GM19023 (cell line): ENCODE measurements around the gene PPP1R1C.
A peak's percentile ranks its signal among the peaks of the same experiment; 100 is the strongest.

Experiments
- ATAC-seq: cut with Tn5 transposase; IDR thresholded peaks from one replicate; pipeline ENCODE4 v1.9.1; 2021; ENCODE audit warnings: mild to moderate bottlenecking, moderate library complexity; ENCODE audit not compliant: unreplicated experiment

Gene PPP1R1C

DNA sequence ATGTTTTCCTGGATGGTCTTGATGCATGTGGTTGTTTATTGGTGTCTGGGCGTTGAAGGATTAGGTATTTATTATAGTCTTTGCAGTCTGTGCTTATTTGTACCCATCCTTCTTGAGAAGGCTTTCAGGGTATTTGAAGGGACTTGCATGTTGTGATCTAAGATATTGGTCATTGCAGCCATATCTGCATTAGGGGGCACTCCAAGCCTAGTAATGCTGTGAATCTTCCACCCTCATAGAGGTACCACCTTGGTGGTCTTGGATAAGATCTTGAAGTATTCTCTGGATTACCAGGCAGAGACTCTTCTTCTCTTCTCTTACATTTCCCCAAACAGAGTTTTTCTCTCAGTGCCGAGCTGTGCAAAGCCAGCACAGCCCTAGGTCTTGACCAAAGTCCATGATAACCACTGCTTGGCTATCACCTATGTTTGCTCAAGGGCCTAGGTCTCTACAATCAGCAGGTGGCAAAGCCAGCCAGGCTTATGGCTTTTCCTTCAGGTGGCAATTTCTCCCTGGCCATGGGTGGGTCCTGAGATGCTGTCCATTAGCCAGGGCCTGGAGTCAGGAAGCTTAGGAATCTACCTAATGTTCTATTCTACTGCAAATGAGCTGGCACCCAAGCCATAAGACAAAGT is 15.4 kb upstream of the PPP1R1C start:
- no peak for ATAC-seq

DNA sequence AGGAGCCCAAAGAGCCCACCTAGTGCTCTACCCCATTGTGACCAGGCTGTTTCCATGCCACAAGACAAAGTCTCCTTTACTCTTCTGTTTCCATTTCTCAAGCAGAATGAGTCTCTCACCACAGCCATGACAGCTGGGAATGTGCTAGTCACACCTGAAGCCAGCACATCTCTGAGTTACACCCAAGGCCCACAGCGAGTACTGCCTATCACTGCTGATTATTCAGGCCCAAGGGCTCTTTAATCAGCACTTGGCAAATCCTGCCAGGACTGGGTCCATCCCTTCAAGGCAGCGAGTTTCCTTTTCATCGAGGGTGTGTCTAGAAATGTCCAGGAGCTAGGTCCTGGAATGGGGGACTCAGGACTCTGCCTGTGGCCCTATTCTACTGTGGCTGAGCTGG is 14.6 kb upstream of the PPP1R1C start:
- no peak for ATAC-seq

DNA sequence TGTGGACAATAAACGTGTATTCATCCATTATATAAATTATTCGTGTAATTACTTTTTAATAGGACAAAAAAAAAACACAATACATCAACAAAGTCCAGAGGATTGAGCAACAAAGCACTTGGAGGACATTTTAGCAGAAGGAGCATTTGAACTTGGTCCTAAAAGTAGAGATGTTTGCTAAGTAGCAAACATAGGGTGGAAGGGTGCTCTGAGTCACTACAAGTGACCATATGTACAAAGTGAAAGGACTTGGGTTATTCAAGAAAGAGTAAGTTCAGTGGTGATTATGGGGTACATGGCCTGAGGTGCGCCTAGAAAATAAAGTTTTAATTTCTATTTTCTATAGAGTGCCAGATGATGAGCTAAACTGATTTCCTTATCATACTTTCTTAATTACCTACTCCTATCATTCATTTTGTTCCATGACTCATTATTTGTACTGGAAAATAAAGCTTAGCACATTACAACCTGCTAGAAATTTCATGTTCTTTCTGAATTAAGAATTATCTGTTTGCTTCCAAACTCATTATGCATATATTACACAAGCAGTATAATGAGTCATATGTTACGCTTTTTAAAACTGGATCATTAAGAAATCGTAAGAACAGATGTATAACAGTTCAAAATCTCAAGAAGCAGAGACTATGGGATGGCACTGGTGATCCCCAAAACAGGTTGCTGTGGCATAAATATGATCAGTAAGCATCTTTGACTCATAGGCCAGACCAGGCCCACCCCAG is 13.1 kb upstream of the PPP1R1C start:
- no peak for ATAC-seq

DNA sequence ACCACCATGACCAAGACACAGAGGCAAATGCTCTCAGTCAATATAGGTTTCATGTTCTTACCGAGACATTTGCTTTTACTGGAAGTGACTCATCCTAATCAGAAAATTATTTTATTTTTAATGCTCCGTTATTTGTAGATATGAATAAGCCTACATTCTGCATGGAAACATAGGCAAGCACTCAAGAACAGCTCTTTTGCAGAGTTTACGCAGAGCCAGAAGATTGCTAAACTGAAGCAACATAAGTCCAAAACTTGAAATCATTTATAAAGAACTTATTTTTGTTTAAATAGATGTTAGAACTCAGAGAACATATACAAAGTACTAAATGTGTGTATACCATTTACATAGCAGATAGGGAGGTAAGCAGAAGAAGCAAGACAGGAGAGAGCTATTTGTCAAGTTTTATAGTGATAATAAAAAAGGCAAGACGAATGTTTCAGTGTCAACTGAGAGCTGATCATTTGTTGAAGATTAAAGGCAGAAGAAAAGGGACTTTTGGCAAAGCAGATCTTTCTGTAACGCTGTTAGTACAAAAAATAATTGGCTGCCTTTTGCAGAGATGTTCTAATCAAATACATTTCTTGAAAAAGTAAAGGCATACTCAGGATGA is 12.4 kb upstream of the PPP1R1C start:
- no peak for ATAC-seq

DNA sequence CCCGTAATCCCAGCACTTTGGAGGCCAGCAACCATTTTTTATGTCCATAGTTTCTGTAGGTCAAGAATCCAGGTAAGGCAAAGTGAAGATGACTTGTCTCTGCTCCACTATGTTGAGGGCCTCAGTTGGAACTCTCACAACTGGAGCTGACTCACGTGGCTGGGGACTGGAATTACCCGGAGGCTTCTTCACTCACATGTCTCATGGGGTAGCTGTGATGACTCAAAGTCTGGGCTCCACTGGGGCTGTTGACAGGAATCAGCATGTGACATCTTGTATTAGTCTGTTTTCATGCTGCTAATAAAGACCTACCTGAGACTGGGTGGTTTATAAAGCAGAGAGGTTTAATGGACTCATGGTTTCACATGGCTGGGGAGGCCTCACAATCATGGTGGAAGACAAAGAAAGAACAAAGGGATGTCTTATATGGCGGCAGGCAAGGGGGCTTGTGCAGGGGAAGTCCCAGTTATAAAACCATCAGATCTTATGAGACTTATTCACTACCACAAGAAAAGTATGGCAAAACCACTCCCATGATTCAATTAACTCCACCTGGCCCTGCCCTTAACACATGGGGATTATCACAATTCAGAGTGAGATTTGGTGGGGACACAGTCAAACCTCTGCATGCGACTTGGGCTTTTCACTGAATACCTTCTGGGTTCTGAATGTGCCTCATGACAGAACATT is 7.8 kb upstream of the PPP1R1C start:
- ATAC-seq: no peak

DNA sequence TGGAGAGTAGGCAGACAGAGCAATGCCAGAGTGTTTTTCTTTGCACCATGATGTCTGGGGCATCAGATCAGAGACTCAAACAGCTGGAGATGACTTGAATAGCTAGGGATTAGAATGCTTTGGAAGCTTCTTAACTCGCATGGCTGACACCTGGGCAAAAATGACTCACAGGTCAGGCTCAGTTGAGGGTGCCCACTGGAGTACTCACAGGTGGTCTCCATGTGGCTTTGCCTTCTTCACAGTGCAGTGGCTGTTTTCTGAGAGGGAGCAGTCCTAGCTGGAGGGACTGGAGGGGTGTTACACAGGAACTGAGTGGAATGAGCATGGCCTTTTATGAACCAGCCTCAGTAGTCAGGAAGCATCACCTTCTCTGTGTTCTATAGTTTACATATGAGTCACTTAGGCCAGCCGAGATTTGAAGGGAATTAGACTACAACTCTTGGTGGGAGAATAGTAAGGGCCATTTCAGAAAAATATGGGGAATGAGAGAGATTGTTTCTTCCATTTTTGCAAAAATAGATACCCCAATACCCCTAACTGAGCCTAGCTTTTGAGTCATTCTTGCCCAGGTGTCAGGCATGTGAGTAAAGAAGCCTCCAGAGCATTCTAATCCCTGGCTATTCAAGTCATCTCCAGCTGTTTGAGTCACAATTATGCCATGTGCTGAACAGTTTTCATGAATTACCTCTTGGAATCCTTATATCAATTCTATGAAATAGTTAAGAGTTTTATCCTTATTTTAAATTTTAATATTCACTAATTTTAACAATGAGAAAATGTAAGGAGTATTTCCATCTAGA is 7.1 kb upstream of the PPP1R1C start:
- no peak for ATAC-seq

DNA sequence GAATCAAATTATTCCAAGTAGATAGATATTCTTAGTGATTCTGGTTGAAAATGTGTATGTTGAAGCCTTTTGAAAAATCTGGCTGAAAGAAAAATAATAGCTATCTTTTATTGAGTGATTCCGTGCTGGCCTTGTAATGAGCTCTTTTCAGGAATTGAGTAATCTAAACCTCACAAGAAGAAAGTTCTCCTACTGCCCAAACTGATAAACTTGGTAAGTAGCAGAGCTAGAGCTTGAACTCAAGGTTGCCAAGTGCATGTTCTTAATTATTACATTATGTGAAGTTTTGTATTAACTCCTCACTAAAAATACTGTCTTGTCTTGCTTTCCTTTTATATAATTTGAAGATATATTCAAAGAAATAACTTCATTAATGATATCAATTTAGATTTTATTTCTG is 1.6 kb upstream of the PPP1R1C start:
- no peak for ATAC-seq

DNA sequence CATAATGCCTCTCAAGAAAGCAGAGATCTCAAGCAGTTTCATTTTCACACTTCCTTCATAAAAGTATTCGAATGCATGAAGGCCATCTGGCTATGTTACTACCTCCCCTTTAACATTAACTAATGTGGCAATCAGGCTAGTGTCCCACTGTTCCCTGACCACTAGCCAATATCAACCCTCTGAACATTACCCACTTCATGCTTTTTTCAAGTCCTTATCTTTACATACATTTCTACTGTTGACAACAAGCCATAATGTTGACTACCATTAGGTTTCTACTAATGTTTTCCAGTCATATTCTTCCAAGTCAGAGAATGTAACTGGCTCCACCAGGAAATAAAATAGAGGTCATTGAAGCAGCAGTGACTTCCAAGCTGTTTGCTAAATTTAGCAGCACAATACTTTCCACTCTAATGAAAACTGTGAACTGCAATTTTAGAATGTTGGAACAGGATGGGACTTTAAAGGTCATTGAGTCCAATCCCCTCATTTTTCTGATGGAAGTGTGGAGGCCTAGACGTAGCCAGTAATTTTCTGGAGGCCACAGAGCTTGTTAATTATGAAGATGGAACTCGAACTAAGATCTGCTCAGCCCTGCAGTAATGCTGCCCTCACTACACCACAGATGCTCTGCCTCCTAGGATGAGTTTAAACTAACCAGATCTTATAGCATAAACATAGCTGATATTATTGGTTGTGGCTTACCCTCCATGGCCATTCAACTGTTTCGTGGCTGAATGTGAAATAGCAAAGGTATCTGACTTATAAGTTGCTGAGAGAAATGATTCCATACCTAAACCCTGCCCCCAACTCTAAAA is 630 bp upstream of the PPP1R1C start:
- ATAC-seq: no peak

DNA sequence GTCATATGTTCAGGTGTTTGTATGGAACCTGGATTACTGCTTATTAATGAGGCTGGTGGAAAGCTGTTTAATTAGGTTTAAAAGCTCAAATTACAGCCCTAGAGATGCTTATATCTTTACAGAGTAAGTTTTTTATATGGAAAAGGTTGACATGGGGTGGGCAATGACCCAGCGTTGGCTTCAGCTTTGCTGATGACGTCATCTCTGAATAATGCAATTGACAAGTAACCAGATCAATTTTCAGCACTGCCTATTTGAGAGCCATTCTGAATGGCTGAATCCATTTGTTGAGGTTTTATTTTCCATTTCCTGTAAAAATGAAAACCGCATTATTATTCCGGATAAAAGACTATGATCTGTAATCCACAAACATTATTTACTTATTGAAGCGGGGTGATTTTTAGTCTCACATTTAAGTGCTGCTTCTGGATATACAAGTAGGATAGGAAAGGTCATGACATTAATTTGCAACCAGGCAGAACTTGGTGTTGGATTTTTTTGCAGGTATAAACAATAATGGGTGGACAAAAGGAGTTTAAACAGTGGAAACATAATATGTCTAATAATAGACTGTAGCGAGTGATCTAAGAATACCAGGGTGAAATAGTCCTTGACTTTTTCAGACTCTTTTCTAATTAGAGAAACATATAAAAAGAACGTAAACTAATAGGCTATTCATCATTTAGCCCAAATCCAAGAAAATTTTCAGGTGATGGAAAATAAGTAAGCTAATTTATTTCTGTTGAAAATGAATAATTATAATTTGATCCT is 2.7 kb downstream of the PPP1R1C start:
- ATAC-seq: no peak

DNA sequence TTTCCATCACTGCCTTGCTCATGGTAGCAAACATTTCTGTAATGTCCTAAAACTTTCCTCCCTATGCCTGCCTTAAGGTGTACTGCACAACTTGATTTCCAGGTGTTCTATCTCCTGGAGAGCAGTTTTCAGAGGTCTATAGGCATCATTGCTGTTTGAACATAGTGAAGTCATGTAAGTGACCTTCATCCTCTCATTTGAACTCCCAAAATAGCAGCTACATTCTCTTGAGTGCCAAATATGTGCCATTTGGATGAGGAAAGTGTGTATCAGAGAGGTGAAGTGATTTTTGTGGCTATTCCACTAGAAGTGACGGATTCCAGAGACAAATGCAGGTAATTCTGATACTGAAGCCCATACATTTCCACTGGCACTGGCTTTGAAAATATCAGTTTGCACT is 3.4 kb downstream of the PPP1R1C start:
- ATAC-seq: no peak

DNA sequence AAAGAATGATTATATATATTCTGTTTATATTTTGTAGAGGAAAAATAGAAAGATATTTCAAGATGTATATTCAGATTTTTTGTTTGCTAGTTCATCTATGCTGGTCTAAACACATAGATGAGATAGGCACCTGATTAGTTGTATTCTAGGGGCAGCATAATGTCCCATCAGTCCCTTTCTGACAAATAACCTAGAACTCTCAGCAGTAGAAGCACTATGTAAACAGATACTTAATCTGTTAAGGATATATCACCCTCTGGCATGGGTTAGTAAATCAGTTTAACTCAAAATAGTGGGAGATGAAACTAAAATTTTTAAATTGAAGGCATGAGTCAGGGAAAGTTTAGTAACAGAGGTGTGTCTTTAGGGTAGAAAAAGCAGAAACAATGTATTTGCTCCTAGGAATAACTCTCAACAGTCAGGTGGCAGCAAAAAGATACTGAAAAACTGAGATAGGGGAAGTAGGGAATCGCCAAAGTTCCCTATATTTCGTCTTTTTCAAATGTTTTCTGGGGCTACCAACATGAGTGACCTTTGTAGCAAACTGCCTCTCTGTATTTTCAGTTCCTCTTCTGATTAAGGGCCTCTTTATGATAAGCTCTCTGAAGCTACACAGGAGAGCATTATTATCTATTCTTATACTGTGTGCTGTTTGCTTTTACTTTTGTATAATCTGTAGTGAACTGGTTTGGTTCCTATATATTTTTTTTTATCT is 5.7 kb downstream of the PPP1R1C start:
- ATAC-seq: peak; percentile 98

DNA sequence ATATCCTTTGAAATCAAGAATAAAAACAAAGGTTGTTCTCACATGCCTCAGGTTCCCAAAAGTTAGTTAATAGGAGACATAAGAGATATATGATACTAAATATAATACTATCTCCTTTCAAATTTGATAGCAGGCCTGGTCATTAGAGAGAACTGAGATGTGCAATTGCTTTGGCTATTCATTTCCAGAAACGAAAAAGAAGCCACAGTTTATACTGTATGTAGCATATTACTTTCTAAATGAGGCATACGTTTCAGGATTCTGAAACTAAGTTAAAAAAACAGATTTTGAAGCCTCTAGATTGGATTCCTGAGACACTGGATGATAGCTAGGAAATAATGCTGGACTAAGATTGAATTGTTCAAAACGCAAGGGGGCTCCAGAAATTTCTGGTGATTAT is 7.1 kb downstream of the PPP1R1C start:
- ATAC-seq: peak; percentile 68

DNA sequence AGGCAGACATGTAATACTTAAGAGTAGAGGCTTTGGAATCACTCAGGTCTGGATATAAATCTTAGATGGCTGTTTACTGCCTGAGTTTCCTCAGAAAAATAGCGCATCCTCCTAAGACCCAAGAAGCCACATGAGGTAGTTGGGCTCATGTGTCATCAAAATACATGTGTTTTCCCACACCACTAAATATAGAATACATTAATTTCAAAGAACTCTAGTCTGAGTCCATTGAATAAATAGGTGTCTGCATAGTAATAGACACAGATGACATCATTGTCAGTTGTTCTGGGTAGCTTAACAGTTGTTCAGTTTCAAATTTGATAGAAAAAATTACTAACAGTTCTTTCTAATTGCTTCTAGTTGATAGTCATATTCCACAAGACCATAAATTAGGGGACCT is 9.6 kb downstream of the PPP1R1C start:
- ATAC-seq: no peak

DNA sequence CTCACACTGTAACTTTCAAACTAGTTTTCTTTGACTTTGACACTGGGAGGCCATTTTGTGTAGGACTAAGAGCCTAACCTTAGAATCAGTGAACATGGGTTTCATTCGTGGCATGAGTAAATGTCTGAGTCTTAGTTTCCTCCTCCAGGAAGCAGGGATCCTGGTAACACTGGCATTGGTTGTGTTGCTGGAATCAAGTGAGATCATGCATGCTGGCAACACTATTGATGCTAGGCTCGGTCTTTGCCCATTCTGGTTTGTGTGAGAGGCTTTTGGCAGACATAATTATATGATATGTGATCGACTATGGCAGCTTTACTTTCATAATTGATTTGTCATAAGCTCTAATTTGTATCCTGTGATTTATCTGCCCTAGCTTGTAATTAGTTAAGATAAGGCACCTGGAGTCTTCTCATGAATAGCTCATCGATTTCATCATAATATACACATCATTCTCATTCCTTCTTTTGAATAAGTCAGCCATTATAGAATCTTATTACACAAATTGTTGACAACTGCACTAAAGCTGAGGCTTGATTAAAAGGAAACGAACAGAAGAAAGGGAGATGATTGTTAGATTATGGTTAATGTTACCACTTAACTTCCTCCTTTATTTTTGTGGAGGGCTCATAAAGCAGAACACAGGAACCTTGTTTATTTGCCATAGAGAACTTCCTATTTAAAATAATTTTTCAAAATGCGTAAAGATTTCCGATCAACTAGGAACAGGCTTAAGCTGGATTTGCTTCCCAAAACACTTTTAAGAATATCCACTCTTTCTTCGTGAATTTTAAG is 12.6 kb downstream of the PPP1R1C start:
- no peak for ATAC-seq

DNA sequence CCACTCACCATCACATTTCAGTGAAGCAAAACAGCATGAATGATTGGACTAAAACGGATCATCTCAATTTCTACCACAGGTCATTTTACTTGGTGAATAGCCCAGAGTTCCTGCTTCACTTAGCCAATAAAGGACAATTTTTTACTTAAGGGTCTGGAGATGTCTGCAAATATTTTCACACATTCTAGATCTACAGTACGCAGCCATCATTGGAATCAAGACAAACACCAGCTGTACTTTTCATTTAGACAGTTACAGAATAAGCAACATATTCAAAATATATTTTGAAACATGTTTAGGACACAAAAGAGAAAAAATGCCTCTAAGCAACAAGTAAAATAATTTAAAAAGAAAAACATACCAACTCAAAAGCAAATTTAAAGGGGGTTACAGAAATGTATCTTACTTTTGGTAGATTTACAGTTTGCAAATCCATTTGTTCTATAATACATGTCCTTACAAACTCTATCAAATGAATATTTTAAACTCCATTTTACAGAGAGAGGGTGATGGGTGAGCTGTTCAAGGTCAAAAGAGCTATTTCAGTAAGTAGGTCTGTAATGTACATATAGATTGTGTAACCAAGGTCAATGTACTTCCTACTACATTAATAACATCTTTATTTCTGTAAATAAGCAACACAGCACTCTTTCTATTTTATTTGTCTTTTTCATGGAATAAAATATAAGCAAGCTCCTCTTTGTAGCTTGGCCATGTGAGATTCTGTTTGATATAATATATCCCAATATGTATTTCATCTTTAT is 13.4 kb downstream of the PPP1R1C start:
- ATAC-seq: no peak

DNA sequence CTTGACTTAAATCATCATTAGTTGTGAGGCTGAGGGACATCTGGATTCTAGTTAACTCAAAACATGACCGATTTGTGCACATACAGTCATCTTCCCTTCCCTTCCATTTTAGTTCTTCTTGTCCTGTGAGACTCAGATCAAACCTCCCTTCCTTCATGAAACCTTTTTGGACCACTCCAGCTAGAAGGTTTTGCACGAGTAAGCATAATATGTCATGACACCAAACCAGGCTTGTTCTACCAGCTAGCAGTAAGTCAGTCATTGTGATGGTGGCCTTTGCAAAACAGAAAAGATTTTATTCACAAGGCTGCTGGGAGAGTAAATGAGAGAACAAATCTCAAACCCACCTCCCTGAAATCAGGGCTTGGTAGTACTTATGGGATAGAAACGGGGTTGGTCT is 14.3 kb downstream of the PPP1R1C start:
- ATAC-seq: no peak

DNA sequence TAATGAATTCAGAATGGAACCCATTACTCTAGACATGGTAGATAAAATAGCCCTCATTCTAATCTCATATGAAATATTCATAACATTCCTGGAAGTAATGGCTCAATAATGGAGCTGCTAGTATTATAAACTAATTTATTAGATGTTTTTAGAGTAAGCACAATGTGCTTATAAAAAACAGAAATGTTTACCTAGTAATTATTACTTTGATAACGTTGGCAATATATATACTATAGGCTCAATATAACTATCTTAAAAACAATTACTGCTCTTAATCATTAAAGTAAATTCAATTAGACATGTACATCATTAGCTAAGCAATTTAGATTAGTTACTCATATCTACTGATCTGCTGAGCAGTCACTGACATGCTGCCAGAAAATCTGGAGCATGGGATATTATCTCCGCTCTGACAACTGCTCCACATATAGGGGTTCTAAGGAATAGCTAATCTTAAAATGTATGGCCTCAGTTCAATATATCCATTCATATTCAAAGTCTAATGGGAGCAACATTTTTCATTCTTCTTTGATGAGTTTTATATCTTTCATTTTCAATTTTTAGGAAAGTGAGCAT is 19.4 kb downstream of the PPP1R1C start:
- ATAC-seq: no peak
